ENCODE results near the gene EIF4A3. TPM values are rescaled to one million over a fixed set of nuclear protein-coding genes. Genes with fewer than 3 reads are reported as not detected.

The EIF4A3 gene
- total RNA-seq, 1 experiment from 2014 or later: 215 TPM

- Histone ChIP-seq H3K4me3 (no peak overlapping the region), H3K27me3 (no peaks in the 10 kb centered on the region), H3K36me3 (no peaks in the 10 kb centered on the region), H3K9me3 (no peaks in the 10 kb centered on the region)
- no peak for DNase-seq
These were observed 22.5 kb downstream of the EIF4A3 start for GRCh38 chr17:80124351-80124981.

- Histone ChIP-seq H3K9me3 (no peaks in the 10 kb centered on the region), H3K27me3 (no peaks in the 10 kb centered on the region), H3K36me3 (no peaks in the 10 kb centered on the region), H3K4me3 (no peak overlapping the region)
- peak; percentile 39 for DNase-seq
These were observed 23.1 kb downstream of the EIF4A3 start for GRCh38 chr17:80123791-80124190.

- no peak for DNase-seq
- H3K4me3 ChIP-seq: no peak overlapping the region
These were observed 23.9 kb downstream of the EIF4A3 start for GRCh38 chr17:80122926-80123505.

GRCh38 chr17:80122026-80122575 lies 24.8 kb downstream of the EIF4A3 start:
- Histone ChIP-seq H3K4me3 (no peak overlapping the region), H3K9me3 (no peaks in the 10 kb centered on the region), H3K27me3 (no peaks in the 10 kb centered on the region), H3K36me3 (no peaks in the 10 kb centered on the region)
- no peak for DNase-seq

More at GRCh38 chr17:80122926-80123505, 23.9 kb downstream of the EIF4A3 start:
- Histone ChIP-seq H3K36me3 (no peaks in the 10 kb centered on the region), H3K27me3 (no peaks in the 10 kb centered on the region), H3K9me3 (no peaks in the 10 kb centered on the region)

GRCh38 chr17:80119839-80120238 lies 27.1 kb downstream of the EIF4A3 start:
- H3K4me3 ChIP-seq: no peak overlapping the region
- H3K9me3 ChIP-seq: no peaks in the 10 kb centered on the region
- H3K27me3 ChIP-seq: no peaks in the 10 kb centered on the region
- DNase-seq: no peak
- H3K36me3 ChIP-seq: no peaks in the 10 kb centered on the region

- no peak for DNase-seq
- no peaks in the 10 kb centered on the region for H3K36me3 ChIP-seq
- H3K27me3 ChIP-seq: no peaks in the 10 kb centered on the region
- H3K4me3 ChIP-seq: no peak overlapping the region
- no peaks in the 10 kb centered on the region for H3K9me3 ChIP-seq
These were observed 27.6 kb downstream of the EIF4A3 start for GRCh38 chr17:80119271-80119791.

GRCh38 chr17:80118601-80119270 lies 28.2 kb downstream of the EIF4A3 start:
- H3K27me3 ChIP-seq: no peaks in the 10 kb centered on the region
- H3K9me3 ChIP-seq: no peaks in the 10 kb centered on the region
- DNase-seq: no peak
- no peaks in the 10 kb centered on the region for H3K36me3 ChIP-seq
- H3K4me3 ChIP-seq: no peak overlapping the region

GRCh38 chr17:80117491-80118401 lies 29.2 kb downstream of the EIF4A3 start:
- no peaks in the 10 kb centered on the region for H3K9me3 ChIP-seq
- no peak overlapping the region for H3K4me3 ChIP-seq
- no peak for DNase-seq
- H3K36me3 ChIP-seq: no peaks in the 10 kb centered on the region
- no peaks in the 10 kb centered on the region for H3K27me3 ChIP-seq

GRCh38 chr17:80116921-80117380 lies 30.0 kb downstream of the EIF4A3 start:
- no peak for DNase-seq
- no peaks in the 10 kb centered on the region for H3K36me3 ChIP-seq
- H3K27me3 ChIP-seq: no peaks in the 10 kb centered on the region
- no peaks in the 10 kb centered on the region for H3K9me3 ChIP-seq
- H3K4me3 ChIP-seq: no peak overlapping the region

- Histone ChIP-seq H3K36me3 (no peaks in the 10 kb centered on the region), H3K27me3 (no peaks in the 10 kb centered on the region), H3K4me3 (no peak overlapping the region), H3K9me3 (no peaks in the 10 kb centered on the region)
- DNase-seq: no peak
These were observed 30.5 kb downstream of the EIF4A3 start for GRCh38 chr17:80116276-80116920.

- no peak for DNase-seq
- Histone ChIP-seq H3K4me3 (no peak overlapping the region), H3K36me3 (no peaks in the 10 kb centered on the region), H3K9me3 (no peaks in the 10 kb centered on the region), H3K27me3 (no peaks in the 10 kb centered on the region)
These were observed 31.8 kb downstream of the EIF4A3 start for GRCh38 chr17:80115159-80115558.

- Histone ChIP-seq H3K9me3 (no peaks in the 10 kb centered on the region), H3K27me3 (no peaks in the 10 kb centered on the region), H3K36me3 (no peaks in the 10 kb centered on the region), H3K4me3 (no peak overlapping the region)
- DNase-seq: no peak
These were observed 32.2 kb downstream of the EIF4A3 start for GRCh38 chr17:80114758-80115157.

- Histone ChIP-seq H3K27me3 (no peaks in the 10 kb centered on the region), H3K36me3 (no peaks in the 10 kb centered on the region), H3K9me3 (no peaks in the 10 kb centered on the region), H3K4me3 (no peak overlapping the region)
- no peak for DNase-seq
These were observed 33.9 kb downstream of the EIF4A3 start for GRCh38 chr17:80113033-80113484.

GRCh38 chr17:80112471-80113032 lies 34.4 kb downstream of the EIF4A3 start:
- Histone ChIP-seq H3K4me3 (no peak overlapping the region), H3K27me3 (no peaks in the 10 kb centered on the region), H3K36me3 (no peaks in the 10 kb centered on the region), H3K9me3 (no peaks in the 10 kb centered on the region)
- no peak for DNase-seq

GRCh38 chr17:80111702-80112470 lies 35.0 kb downstream of the EIF4A3 start:
- no peaks in the 10 kb centered on the region for H3K27me3 ChIP-seq
- DNase-seq: no peak
- no peaks in the 10 kb centered on the region for H3K36me3 ChIP-seq
- no peak overlapping the region for H3K4me3 ChIP-seq
- no peaks in the 10 kb centered on the region for H3K9me3 ChIP-seq
